Esophagus (tissue), 2 donors: Measurements from ENCODE around the gene PITPNM2. TPM values are rescaled to one million over a fixed set of nuclear protein-coding genes. Genes with fewer than 3 reads are reported as not detected.

ENCODE experiments used
- H3K27ac ChIP-seq, 2 donors: one replicate each; pipeline ENCODE4 v1.5.1; 2013; ENCODE audit warnings: low read depth in 2 of 2, mild to moderate bottlenecking in 2 of 2, inconsistent platforms in 1 of 2, low read length in 1 of 2, moderate library complexity in 1 of 2
- H3K27me3 ChIP-seq, 2 donors: one replicate each; pipeline ENCODE4 v1.6.1; 2013; ENCODE audit warnings: low read length in 2 of 2, control low read depth in 1 of 2, mild to moderate bottlenecking in 1 of 2; ENCODE audit not compliant: insufficient read depth in 2 of 2, control insufficient read depth in 1 of 2
- H3K36me3 ChIP-seq, 2 donors: one replicate each; pipeline ENCODE4 v1.6.1; 2013; ENCODE audit warnings: low read length in 1 of 2; ENCODE audit not compliant: control insufficient read depth in 2 of 2, insufficient read depth in 2 of 2
- H3K4me1 ChIP-seq, 2 donors: one replicate each; pipeline ENCODE4 v1.6.1; 2013; ENCODE audit warnings: low read length in 1 of 2; ENCODE audit not compliant: control insufficient read depth in 2 of 2, insufficient read depth in 2 of 2
- H3K4me3 ChIP-seq, 2 donors: one replicate each; pipeline ENCODE4 v1.5.1; 2013; ENCODE audit warnings: low read length in 2 of 2, mild to moderate bottlenecking in 2 of 2, low read depth in 1 of 2, moderate library complexity in 1 of 2
- H3K9me3 ChIP-seq, 2 donors: one replicate each; pipeline ENCODE4 v1.6.1; 2013; ENCODE audit warnings: mild to moderate bottlenecking in 2 of 2, low read depth in 1 of 2, low read length in 1 of 2, moderate library complexity in 1 of 2; ENCODE audit not compliant: control insufficient read depth in 2 of 2, insufficient read depth in 1 of 2
- WGBS, 2 donors: extraction: QIAGEN DNeasy Blood & Tissue Kit; methylation state at CpG; one replicate each; pipeline ENCODE4 v1.1.7; 2013; 5-methylcytosine and 5-hydroxymethylcytosine counted together
- polyA plus RNA-seq, 2 donors: library from polyadenylated mRNA; stranded (reverse); fragments of 200-250 nt; gene quantifications; one replicate each; pipeline ENCODE4 v1.2.3, GENCODE V29; 2013
- donor health status: healthy with polysubstance abuse.
- donor health status: Bipolar disorder and iron deficiency.

The PITPNM2 gene
- polyA plus RNA-seq, 2 donors, result 4.1 to 7.8 TPM

GRCh38 chr12:123126294-123127181 lies 24.4 kb downstream of the PITPNM2 start:
- Histone ChIP-seq H3K27me3 (no peaks in the 10 kb centered on the region), H3K9me3 (no peaks in the 10 kb centered on the region), H3K4me1 (peaks cover 2 to 9% of the 10 kb centered on the region in 2 donors), H3K4me3 (no peak overlapping the region), H3K36me3 (no peaks in the 10 kb centered on the region), H3K27ac (peak overlapping the region; percentile 9 to 47)
- 59 to 68% methylated on average over 6 of the region's 6 CpGs for WGBS, 2 donors

- peaks cover 3 to 8% of the 10 kb centered on the region in 2 donors for H3K4me1 ChIP-seq
- WGBS, 2 donors, result 90 to 94% methylated on average over 3 of the region's 3 CpGs
Observed at GRCh38 chr12:123122626-123123025, 28.3 kb downstream of the PITPNM2 start.

GRCh38 chr12:123121670-123122069 lies 29.2 kb downstream of the PITPNM2 start:
- Histone ChIP-seq H3K4me3 (no peak overlapping the region), H3K27ac (no peak overlapping the region), H3K36me3 (no peaks in the 10 kb centered on the region), H3K4me1 (peaks cover 5 to 6% of the 10 kb centered on the region in 2 donors), H3K9me3 (no peaks in the 10 kb centered on the region), H3K27me3 (no peaks in the 10 kb centered on the region)
- WGBS, 2 donors, result 90% methylated on average over 6 of the region's 6 CpGs

More at GRCh38 chr12:123122626-123123025, 28.3 kb downstream of the PITPNM2 start:
- Histone ChIP-seq H3K36me3 (no peaks in the 10 kb centered on the region), H3K27ac (no peak overlapping the region), H3K27me3 (no peaks in the 10 kb centered on the region), H3K4me3 (no peak overlapping the region), H3K9me3 (no peaks in the 10 kb centered on the region)

GRCh38 chr12:123120452-123121166 lies 30.3 kb downstream of the PITPNM2 start:
- Histone ChIP-seq H3K4me3 (no peak overlapping the region), H3K27ac (peak overlapping the region in 1 of 2 donors; percentile 42), H3K9me3 (no peaks in the 10 kb centered on the region), H3K36me3 (no peaks in the 10 kb centered on the region), H3K4me1 (peaks cover 5 to 11% of the 10 kb centered on the region in 2 donors), H3K27me3 (no peaks in the 10 kb centered on the region)
- 39 to 56% methylated on average over 3 of the region's 3 CpGs for WGBS, 2 donors

- no peak overlapping the region for H3K27ac ChIP-seq
- no peaks in the 10 kb centered on the region for H3K27me3 ChIP-seq
- no peaks in the 10 kb centered on the region for H3K9me3 ChIP-seq
- 86 to 88% methylated on average over 7 of the region's 7 CpGs for WGBS, 2 donors
- no peak overlapping the region for H3K4me3 ChIP-seq
- peaks cover 6 to 14% of the 10 kb centered on the region in 2 donors for H3K4me1 ChIP-seq
- no peaks in the 10 kb centered on the region for H3K36me3 ChIP-seq
Observed at GRCh38 chr12:123119808-123120207, 31.1 kb downstream of the PITPNM2 start.

- Histone ChIP-seq H3K27me3 (no peaks in the 10 kb centered on the region), H3K27ac (peak overlapping the region in 1 of 2 donors; percentile 53), H3K4me1 (peaks cover 9 to 19% of the 10 kb centered on the region in 2 donors), H3K9me3 (no peaks in the 10 kb centered on the region), H3K36me3 (no peaks in the 10 kb centered on the region), H3K4me3 (no peak overlapping the region)
- 75 to 77% methylated on average over 8 of the region's 8 CpGs for WGBS, 2 donors
Observed at GRCh38 chr12:123118497-123118896, 32.4 kb downstream of the PITPNM2 start.

- Histone ChIP-seq H3K27me3 (no peaks in the 10 kb centered on the region), H3K36me3 (no peaks in the 10 kb centered on the region), H3K4me1 (peaks cover 13 to 16% of the 10 kb centered on the region in 2 donors), H3K27ac (peak overlapping the region; percentile 49 to 85), H3K9me3 (no peaks in the 10 kb centered on the region), H3K4me3 (no peak overlapping the region)
- WGBS, 2 donors, result 32 to 48% methylated on average over 8 of the region's 8 CpGs
Observed at GRCh38 chr12:123115409-123116121, 35.3 kb downstream of the PITPNM2 start.

- Histone ChIP-seq H3K4me3 (no peak overlapping the region), H3K9me3 (no peaks in the 10 kb centered on the region), H3K27ac (peak overlapping the region; percentile 49 to 85), H3K27me3 (no peaks in the 10 kb centered on the region), H3K4me1 (peaks cover 13 to 16% of the 10 kb centered on the region in 2 donors), H3K36me3 (no peaks in the 10 kb centered on the region)
- 62 to 75% methylated on average over 13 of the region's 13 CpGs for WGBS, 2 donors
Observed at GRCh38 chr12:123114304-123115083, 36.4 kb downstream of the PITPNM2 start.
